ENCODE measurements around the gene PLXDC2. TPM values are rescaled to one million over a fixed set of nuclear protein-coding genes. Genes with fewer than 3 reads are reported as not detected.

Gene PLXDC2
- total RNA-seq, 1 experiment from 2014 or later, result 0.21 TPM

DNA sequence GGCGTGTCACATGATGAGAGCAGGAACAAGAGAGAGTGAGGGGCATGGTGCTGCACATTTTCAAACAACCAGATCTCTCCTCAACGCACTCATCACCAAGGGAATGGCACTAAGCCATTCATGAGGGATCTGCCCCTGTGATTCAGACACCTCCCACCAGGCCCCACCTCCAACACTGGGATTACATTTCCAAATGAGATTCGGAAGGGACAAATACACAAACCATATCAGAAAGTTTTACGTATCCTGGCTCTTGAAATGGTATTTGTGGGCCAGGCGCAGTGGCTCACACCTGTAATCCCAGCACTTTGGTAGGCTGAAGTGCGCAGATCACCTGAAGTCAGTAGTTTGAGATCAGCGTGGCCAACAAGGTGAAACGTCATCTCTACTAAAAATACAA, 189.4 kb downstream of the PLXDC2 start:
- no peaks in the 10 kb centered on the region for H3K27me3 ChIP-seq (ENCODE audit: control insufficient read depth, insufficient read depth, low read length)
- no peak overlapping the region for H3K27ac ChIP-seq (ENCODE audit: low read length)
- H3K36me3 ChIP-seq (ENCODE audit: control insufficient read depth, insufficient read depth, low read length), result no peaks in the 10 kb centered on the region
- ATAC-seq (no peak), DNase-seq (ENCODE audit: low read depth, low spot score) (no peak)
- in situ Hi-C loops (cut with HindIII; ENCODE audit: low pct_unique_long_range_greater_than_20kb, low sequenced_read_pairs) (no loop called here), intact Hi-C loops (cut with micrococcal nuclease; ENCODE audit: unreplicated experiment) (no loop called here)
- H3K9me3 ChIP-seq (ENCODE audit: control insufficient read depth, insufficient read depth, low read depth, low read length), result no peaks in the 10 kb centered on the region
- H3K4me1 ChIP-seq (ENCODE audit: control insufficient read depth, insufficient read depth, low read length), result no peaks in the 10 kb centered on the region
- ChIA-PET POLR2A (no interaction called here), CTCF (no interaction called here)
- TF ChIP-seq, protein P1, sequence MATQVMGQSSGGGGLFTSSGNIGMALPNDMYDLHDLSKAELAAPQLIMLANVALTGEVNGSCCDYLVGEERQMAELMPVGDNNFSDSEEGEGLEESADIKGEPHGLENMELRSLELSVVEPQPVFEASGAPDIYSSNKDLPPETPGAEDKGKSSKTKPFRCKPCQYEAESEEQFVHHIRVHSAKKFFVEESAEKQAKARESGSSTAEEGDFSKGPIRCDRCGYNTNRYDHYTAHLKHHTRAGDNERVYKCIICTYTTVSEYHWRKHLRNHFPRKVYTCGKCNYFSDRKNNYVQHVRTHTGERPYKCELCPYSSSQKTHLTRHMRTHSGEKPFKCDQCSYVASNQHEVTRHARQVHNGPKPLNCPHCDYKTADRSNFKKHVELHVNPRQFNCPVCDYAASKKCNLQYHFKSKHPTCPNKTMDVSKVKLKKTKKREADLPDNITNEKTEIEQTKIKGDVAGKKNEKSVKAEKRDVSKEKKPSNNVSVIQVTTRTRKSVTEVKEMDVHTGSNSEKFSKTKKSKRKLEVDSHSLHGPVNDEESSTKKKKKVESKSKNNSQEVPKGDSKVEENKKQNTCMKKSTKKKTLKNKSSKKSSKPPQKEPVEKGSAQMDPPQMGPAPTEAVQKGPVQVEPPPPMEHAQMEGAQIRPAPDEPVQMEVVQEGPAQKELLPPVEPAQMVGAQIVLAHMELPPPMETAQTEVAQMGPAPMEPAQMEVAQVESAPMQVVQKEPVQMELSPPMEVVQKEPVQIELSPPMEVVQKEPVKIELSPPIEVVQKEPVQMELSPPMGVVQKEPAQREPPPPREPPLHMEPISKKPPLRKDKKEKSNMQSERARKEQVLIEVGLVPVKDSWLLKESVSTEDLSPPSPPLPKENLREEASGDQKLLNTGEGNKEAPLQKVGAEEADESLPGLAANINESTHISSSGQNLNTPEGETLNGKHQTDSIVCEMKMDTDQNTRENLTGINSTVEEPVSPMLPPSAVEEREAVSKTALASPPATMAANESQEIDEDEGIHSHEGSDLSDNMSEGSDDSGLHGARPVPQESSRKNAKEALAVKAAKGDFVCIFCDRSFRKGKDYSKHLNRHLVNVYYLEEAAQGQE (IDR thresholded peaks at IDR 0.05; ENCODE audit: insufficient read depth in 1 of 2, low read depth in 2 of 2, low read length in 1 of 2), result no peak
- TF ChIP-seq, protein P2, sequence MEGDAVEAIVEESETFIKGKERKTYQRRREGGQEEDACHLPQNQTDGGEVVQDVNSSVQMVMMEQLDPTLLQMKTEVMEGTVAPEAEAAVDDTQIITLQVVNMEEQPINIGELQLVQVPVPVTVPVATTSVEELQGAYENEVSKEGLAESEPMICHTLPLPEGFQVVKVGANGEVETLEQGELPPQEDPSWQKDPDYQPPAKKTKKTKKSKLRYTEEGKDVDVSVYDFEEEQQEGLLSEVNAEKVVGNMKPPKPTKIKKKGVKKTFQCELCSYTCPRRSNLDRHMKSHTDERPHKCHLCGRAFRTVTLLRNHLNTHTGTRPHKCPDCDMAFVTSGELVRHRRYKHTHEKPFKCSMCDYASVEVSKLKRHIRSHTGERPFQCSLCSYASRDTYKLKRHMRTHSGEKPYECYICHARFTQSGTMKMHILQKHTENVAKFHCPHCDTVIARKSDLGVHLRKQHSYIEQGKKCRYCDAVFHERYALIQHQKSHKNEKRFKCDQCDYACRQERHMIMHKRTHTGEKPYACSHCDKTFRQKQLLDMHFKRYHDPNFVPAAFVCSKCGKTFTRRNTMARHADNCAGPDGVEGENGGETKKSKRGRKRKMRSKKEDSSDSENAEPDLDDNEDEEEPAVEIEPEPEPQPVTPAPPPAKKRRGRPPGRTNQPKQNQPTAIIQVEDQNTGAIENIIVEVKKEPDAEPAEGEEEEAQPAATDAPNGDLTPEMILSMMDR (IDR thresholded peaks at IDR 0.05), result no peak
- TF ChIP-seq TCF7L2 (IDR thresholded peaks at IDR 0.05; ENCODE audit: low read depth, low read length), result no peak
- no peak for TF ChIP-seq SIN3A (IDR thresholded peaks at IDR 0.05; ENCODE audit: borderline replicate concordance, insufficient read depth, low read depth, low read length)
- TF ChIP-seq POLR2AphosphoS5 (IDR thresholded peaks at IDR 0.05; ENCODE audit: low read depth, low read length), result no peak
- H3K4me3 ChIP-seq (ENCODE audit: low read depth in 2 of 2, low read length in 2 of 2), result no peak overlapping the region
- no TSS peak for BruUV-seq (replicated peaks)

DNA sequence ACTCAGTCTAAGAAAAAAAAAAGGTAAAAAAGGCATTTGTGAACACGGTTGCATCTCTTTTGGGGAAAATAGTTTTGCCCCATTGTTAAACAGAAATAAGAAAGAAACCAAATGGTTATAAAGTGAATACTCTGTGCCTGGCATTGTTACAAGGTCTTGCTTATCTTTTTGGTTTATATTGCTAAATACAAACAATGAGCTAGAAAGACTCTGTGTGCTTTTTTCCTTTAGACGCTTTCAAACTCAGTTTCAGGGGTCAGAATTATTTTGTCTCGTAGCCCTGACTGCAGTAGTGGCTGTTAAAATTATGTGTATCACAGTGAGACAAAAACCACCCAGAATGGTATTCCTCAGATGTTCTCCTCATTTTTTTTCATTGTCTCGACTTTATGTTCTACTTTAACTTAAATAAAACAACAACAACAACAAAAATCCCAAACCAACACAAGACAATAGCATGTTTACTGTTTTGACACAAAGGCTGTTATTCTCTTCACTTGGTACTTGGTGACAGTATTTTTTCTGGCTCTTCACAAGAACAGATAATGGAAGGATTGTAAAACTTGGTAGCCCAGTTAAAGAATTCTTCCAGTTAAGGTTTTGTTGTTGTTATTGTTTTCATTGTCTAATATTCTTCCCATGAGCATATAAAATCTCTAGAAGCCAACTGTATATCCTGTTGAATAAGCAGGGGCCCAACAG, 190.1 kb downstream of the PLXDC2 start:
- H3K4me3 ChIP-seq (ENCODE audit: low read depth in 2 of 2, low read length in 2 of 2), result no peak overlapping the region
- no peak for DNase-seq (ENCODE audit: low read depth, low spot score)
- no peak for ATAC-seq
- H3K9me3 ChIP-seq (ENCODE audit: control insufficient read depth, insufficient read depth, low read depth, low read length), result no peaks in the 10 kb centered on the region
- H3K36me3 ChIP-seq (ENCODE audit: control insufficient read depth, insufficient read depth, low read length), result no peaks in the 10 kb centered on the region
- H3K27ac ChIP-seq (ENCODE audit: low read length), result no peak overlapping the region
- no peaks in the 10 kb centered on the region for H3K4me1 ChIP-seq (ENCODE audit: control insufficient read depth, insufficient read depth, low read length)
- in situ Hi-C loops (cut with HindIII; ENCODE audit: low pct_unique_long_range_greater_than_20kb, low sequenced_read_pairs), result no loop called here
- POLR2A ChIA-PET, result no interaction called here
- no peaks in the 10 kb centered on the region for H3K27me3 ChIP-seq (ENCODE audit: control insufficient read depth, insufficient read depth, low read length)
- TF ChIP-seq SIN3A (IDR thresholded peaks at IDR 0.05; ENCODE audit: borderline replicate concordance, insufficient read depth, low read depth, low read length) (no peak), POLR2AphosphoS5 (IDR thresholded peaks at IDR 0.05; ENCODE audit: low read depth, low read length) (no peak), TCF7L2 (IDR thresholded peaks at IDR 0.05; ENCODE audit: low read depth, low read length) (no peak)
- TF ChIP-seq, protein P1 (IDR thresholded peaks at IDR 0.05; ENCODE audit: insufficient read depth in 1 of 2, low read depth in 2 of 2, low read length in 1 of 2), result no peak
- TF ChIP-seq, protein P2 (IDR thresholded peaks at IDR 0.05), result no peak
- CTCF ChIA-PET, result no interaction called here
- BruUV-seq (replicated peaks), result no TSS peak
- intact Hi-C loops (cut with micrococcal nuclease; ENCODE audit: unreplicated experiment), result no loop called here

All from Panc1 (cell line).